Breast epithelium (tissue), 4 donors: ENCODE results near the gene GPR107. TPM values are rescaled to one million over a fixed set of nuclear protein-coding genes. Genes with fewer than 3 reads are reported as not detected.

ENCODE experiments used
- DNase-seq, 2 donors: peaks; one replicate each; pipeline ENCODE4 v3.0.0-alpha.2; 2019; ENCODE audit warnings: low spot score in 2 of 2
- H3K27ac ChIP-seq, 2 donors: fragments of 200-600 bp; sonication (generic) in 1 of 2; one replicate each; pipeline ENCODE4 v1.5.1; 2016 to 2019; ENCODE audit warnings: mild to moderate bottlenecking in 1 of 2
- H3K27me3 ChIP-seq, 2 donors: fragments of 200-600 bp; sonication (generic) in 1 of 2; one replicate each; pipeline versions ENCODE4 v1.5.1 to v1.6.0; 2017 to 2019; ENCODE audit warnings: control low read depth in 1 of 2, mild to moderate bottlenecking in 1 of 2
- H3K36me3 ChIP-seq: fragments of 200-600 bp; one replicate; pipeline ENCODE4 v1.5.1; 2019
- H3K4me1 ChIP-seq, 2 donors: fragments of 200-600 bp; sonication (generic); one replicate each; pipeline ENCODE4 v1.5.1; 2016 to 2019; ENCODE audit warnings: control low read depth in 1 of 2
- H3K4me3 ChIP-seq, 3 donors: fragments of 200-600 bp; sonication (generic); 1 replicate in 2 of 3; 2 replicates in 1 of 3; pipeline ENCODE4 v1.5.1; 2016 to 2019; ENCODE audit warnings: mild to moderate bottlenecking in 3 of 3, moderate library complexity in 2 of 3
- H3K9me3 ChIP-seq, 2 donors: fragments of 200-600 bp; sonication (generic) in 1 of 2; one replicate each; pipeline ENCODE4 v1.5.1; 2016 to 2019; ENCODE audit warnings: control low read depth in 1 of 2
- CTCF ChIP-seq, 3 donors: fragments of 450-650 bp; IDR thresholded peaks; one replicate each; pipeline ENCODE4 v1.5.1; 2016 to 2017; ENCODE audit warnings: antibody characterized with exemption in 3 of 3, mild to moderate bottlenecking in 3 of 3, moderate library complexity in 3 of 3
- POLR2A ChIP-seq: fragments of 450-650 bp; IDR thresholded peaks from one replicate; pipeline ENCODE4 v1.6.1; 2016; ENCODE audit warnings: antibody characterized with exemption, mild to moderate bottlenecking, moderate library complexity
- POLR2AphosphoS5 ChIP-seq, 3 donors: sonication (generic); formaldehyde crosslinking; IDR thresholded peaks; one replicate each; pipeline ENCODE4 v1.6.1; 2017; ENCODE audit warnings: antibody characterized with exemption in 3 of 3
- intact Hi-C: fragments of 100-400 bp; cut with DNase I; formaldehyde crosslinking; loops from one replicate; pipeline ENCODE4 v1.15.1; 2023; ENCODE audit warnings: low total_unique reads
- total RNA-seq, 3 donors: library from RNA; depleted of rRNA; stranded (reverse); fragments of >200 nt; gene quantifications; one replicate each; pipeline ENCODE4 v1.1.0, GENCODE V29; 2016

The GPR107 gene
- total RNA-seq, 3 donors from 2014 or later: 22.5 to 26.9 (median 25.6) TPM

- no peaks in the 10 kb centered on the region for H3K9me3 ChIP-seq
- no peaks in the 10 kb centered on the region for H3K4me1 ChIP-seq
- no peaks in the 10 kb centered on the region for H3K36me3 ChIP-seq
- peak in 1 of 2 donors; percentile 44 for DNase-seq
- H3K27ac ChIP-seq: peak overlapping the region; percentile 41 to 45
- no peak for TF ChIP-seq POLR2A
- no peak for TF ChIP-seq POLR2AphosphoS5 (IDR thresholded peaks at IDR 0.05)
- TF ChIP-seq CTCF (IDR thresholded peaks at IDR 0.05): no peak
- intact Hi-C loops: loop anchor here (5.0 kb wide), 1 partner anchor 679 kb away; no protein-coding TSS in a partner anchor
- H3K27me3 ChIP-seq: no peaks in the 10 kb centered on the region
- H3K4me3 ChIP-seq: no peak overlapping the region
Observed at GRCh38 chr9:130138171-130138653, 84.5 kb downstream of the GPR107 start.

GRCh38 chr9:130138791-130139190 lies 85.1 kb downstream of the GPR107 start:
- Histone ChIP-seq H3K9me3 (no peaks in the 10 kb centered on the region), H3K4me3 (no peak overlapping the region), H3K4me1 (no peaks in the 10 kb centered on the region), H3K27me3 (no peaks in the 10 kb centered on the region), H3K36me3 (no peaks in the 10 kb centered on the region), H3K27ac (peak overlapping the region; percentile 45 to 69)
- intact Hi-C loops: loop anchor here (5.0 kb wide), 1 partner anchor 679 kb away; no protein-coding TSS in a partner anchor
- TF ChIP-seq POLR2A (no peak), CTCF (IDR thresholded peaks at IDR 0.05) (peak in 1 of 3 donors; percentile 9), POLR2AphosphoS5 (IDR thresholded peaks at IDR 0.05) (peak in 1 of 3 donors; percentile 10)
- peak in 1 of 2 donors; percentile 76 for DNase-seq

GRCh38 chr9:130139251-130139650 lies 85.5 kb downstream of the GPR107 start:
- DNase-seq: no peak
- H3K27ac ChIP-seq: peak overlapping the region; percentile 45 to 69
- no peaks in the 10 kb centered on the region for H3K27me3 ChIP-seq
- no peak overlapping the region for H3K4me3 ChIP-seq
- no peaks in the 10 kb centered on the region for H3K9me3 ChIP-seq
- no peak for TF ChIP-seq POLR2AphosphoS5 (IDR thresholded peaks at IDR 0.05)
- no peak for TF ChIP-seq CTCF (IDR thresholded peaks at IDR 0.05)
- no peak for TF ChIP-seq POLR2A
- no peaks in the 10 kb centered on the region for H3K36me3 ChIP-seq
- H3K4me1 ChIP-seq: no peaks in the 10 kb centered on the region
- intact Hi-C loops: loop anchor here (5.0 kb wide), 1 partner anchor 678 kb away; no protein-coding TSS in a partner anchor

- no peak overlapping the region for H3K4me3 ChIP-seq
- DNase-seq: no peak
- intact Hi-C loops: no loop called here
- no peaks in the 10 kb centered on the region for H3K27me3 ChIP-seq
- H3K4me1 ChIP-seq: no peaks in the 10 kb centered on the region
- H3K36me3 ChIP-seq: no peaks in the 10 kb centered on the region
- H3K9me3 ChIP-seq: no peaks in the 10 kb centered on the region
- no peak for TF ChIP-seq POLR2A
- TF ChIP-seq CTCF (IDR thresholded peaks at IDR 0.05): no peak
- no peak overlapping the region for H3K27ac ChIP-seq
Observed at GRCh38 chr9:130140706-130141105, 87.0 kb downstream of the GPR107 start.

GRCh38 chr9:130142056-130142455 lies 88.3 kb downstream of the GPR107 start:
- TF ChIP-seq POLR2AphosphoS5 (IDR thresholded peaks at IDR 0.05) (no peak), CTCF (IDR thresholded peaks at IDR 0.05) (no peak), POLR2A (no peak)
- Histone ChIP-seq H3K9me3 (no peaks in the 10 kb centered on the region), H3K4me3 (no peak overlapping the region), H3K27me3 (no peaks in the 10 kb centered on the region), H3K36me3 (no peaks in the 10 kb centered on the region), H3K27ac (no peak overlapping the region), H3K4me1 (no peaks in the 10 kb centered on the region)
- DNase-seq: no peak
- intact Hi-C loops: no loop called here
